SK-N-SH (cell line): ENCODE results near the gene PLAGL1. TPM values are rescaled to one million over a fixed set of nuclear protein-coding genes. Genes with fewer than 3 reads are reported as not detected.

Experiments
- CTCF ChIA-PET: fragments of 300-600, 350-600 bp; formaldehyde crosslinking; extraction: SDS; loops from one replicate; lab custom pipeline; 2021; lab: Yijun Ruan, JAX
- POLR2A ChIA-PET: fragments of 350-600 bp; sonication (Branson Sonifier 250); formaldehyde crosslinking; extraction: SDS; loops from one replicate; lab custom pipeline; 2020; ENCODE audit warnings: antibody characterized with exemption, inconsistent platforms; lab: Yijun Ruan, JAX
- DNase-seq: peaks from one replicate; pipeline ENCODE4 v3.0.0; 2012
- H2AFZ ChIP-seq: fragments of 200-600 bp; sonication (generic); 2 replicates; pipeline ENCODE4 v1.8.1; 2016; ENCODE audit warnings: antibody characterized with exemption, mild to moderate bottlenecking, low read depth
- H3F3A ChIP-seq: fragments of 200-600 bp; sonication (generic); replicated peaks from 2 replicates; pipeline ENCODE3; 2016; ENCODE audit warnings: antibody characterized with exemption, mild to moderate bottlenecking; ENCODE audit not compliant: insufficient read depth
- H3K27ac ChIP-seq, 2 experiments: fragments of 200-500 bp in 1 of 2; fragments of 200-600 bp in 1 of 2; sonication (Bioruptor generic) in 1 of 2; sonication (generic), shearing (Covaris generic) in 1 of 2; 2 replicates each; pipeline versions ENCODE4 v1.5.1 to v1.6.1; 2014 to 2016; ENCODE audit warnings: low read depth in 2 of 2, inconsistent platforms in 1 of 2, low read length in 1 of 2, mild to moderate bottlenecking in 1 of 2, mixed read lengths in 1 of 2
- H3K27me3 ChIP-seq: fragments of 200-600 bp; sonication (generic), shearing (Covaris generic); 2 replicates; pipeline ENCODE4 v1.6.1; 2016; ENCODE audit warnings: mixed run types; ENCODE audit not compliant: insufficient read depth
- H3K36me3 ChIP-seq, 2 experiments: fragments of 200-500 bp in 1 of 2; fragments of 200-600 bp in 1 of 2; sonication (Bioruptor generic) in 1 of 2; sonication (generic) in 1 of 2; replicated peaks in 1 of 2; 2 replicates each; pipeline versions ENCODE3 to v1.5.1; 2014 to 2016; ENCODE audit warnings: low read length in 1 of 2, mild to moderate bottlenecking in 1 of 2; ENCODE audit not compliant: insufficient read depth in 2 of 2, control insufficient read depth in 1 of 2
- H3K4me1 ChIP-seq, 2 experiments: fragments of 200-500 bp in 1 of 2; fragments of 200-600 bp in 1 of 2; sonication (Bioruptor generic) in 1 of 2; sonication (generic), shearing (Covaris generic) in 1 of 2; 2 replicates each; pipeline versions ENCODE4 v1.5.1 to v1.6.1; 2014 to 2016; ENCODE audit warnings: low read depth in 1 of 2, low read length in 1 of 2, mixed run types in 1 of 2; ENCODE audit not compliant: insufficient read depth in 2 of 2, control insufficient read depth in 1 of 2
- H3K4me2 ChIP-seq: fragments of 200-600 bp; sonication (generic), shearing (Covaris generic); 2 replicates; pipeline ENCODE4 v1.6.1; 2017; ENCODE audit warnings: mixed run types
- H3K4me3 ChIP-seq, 2 experiments: fragments of 200-500 bp in 1 of 2; fragments of 200-600 bp in 1 of 2; sonication (Bioruptor generic) in 1 of 2; sonication (generic), shearing (Covaris generic) in 1 of 2; 2 replicates each; pipeline versions ENCODE4 v1.5.1 to v1.8.1; 2014 to 2016; ENCODE audit warnings: low read depth in 2 of 2, inconsistent platforms in 1 of 2, low read length in 1 of 2, mild to moderate bottlenecking in 1 of 2, mixed read lengths in 1 of 2, moderate library complexity in 1 of 2
- H3K79me2 ChIP-seq: fragments of 200-600 bp; sonication (generic); 2 replicates; pipeline ENCODE4 v1.8.1; 2017; ENCODE audit warnings: mild to moderate bottlenecking; ENCODE audit not compliant: insufficient read depth
- H3K9ac ChIP-seq: fragments of 200-600 bp; sonication (generic); 2 replicates; pipeline ENCODE4 v1.6.1; 2017; ENCODE audit warnings: mixed run types
- H3K9me2 ChIP-seq: fragments of 200-600 bp; sonication (generic); 2 replicates; pipeline ENCODE4 v1.6.1; 2017; ENCODE audit warnings: mixed run types
- H3K9me3 ChIP-seq: fragments of 200-600 bp; sonication (generic); 2 replicates; pipeline ENCODE4 v1.6.1; 2017; ENCODE audit warnings: mixed run types, mild to moderate bottlenecking, moderate library complexity
- H4K20me1 ChIP-seq: fragments of 200-600 bp; sonication (generic); 2 replicates; pipeline ENCODE4 v1.6.1; 2017; ENCODE audit warnings: mild to moderate bottlenecking, mixed run types; ENCODE audit not compliant: insufficient read depth
- CTCF ChIP-seq: fragments of 200-600 bp; sonication (generic); IDR thresholded peaks from 2 replicates; pipeline ENCODE4 v1.6.1; 2017; ENCODE audit warnings: antibody characterized with exemption, mild to moderate bottlenecking, moderate library complexity
- FOSL2 ChIP-seq: IDR thresholded peaks from 2 replicates; pipeline ENCODE4 v1.4.0; 2012; ENCODE audit warnings: low read depth, mild to moderate bottlenecking, moderate library complexity, borderline replicate concordance
- FOXJ3 ChIP-seq: sonication (generic); formaldehyde crosslinking; IDR thresholded peaks from 2 replicates; pipeline ENCODE4 v1.5.1; 2020; ENCODE audit warnings: mild to moderate bottlenecking, missing genetic modification reagents
- FOXM1 ChIP-seq: IDR thresholded peaks from 2 replicates; pipeline ENCODE4 v1.4.0; 2012; ENCODE audit warnings: low read depth, mild to moderate bottlenecking
- GABPA ChIP-seq: IDR thresholded peaks from 2 replicates; pipeline ENCODE4 v1.4.0; 2012; ENCODE audit warnings: low read depth, mild to moderate bottlenecking
- GATA2 ChIP-seq: sonication (generic); formaldehyde crosslinking; IDR thresholded peaks from 2 replicates; pipeline ENCODE4 v1.5.0; 2020; ENCODE audit warnings: mild to moderate bottlenecking, missing genetic modification reagents
- MAX ChIP-seq: IDR thresholded peaks from 2 replicates; pipeline ENCODE4 v1.4.0; 2012; ENCODE audit warnings: low read depth
- NFIC ChIP-seq: IDR thresholded peaks from 2 replicates; pipeline ENCODE4 v1.4.0; 2012; ENCODE audit warnings: borderline replicate concordance
- PBX3 ChIP-seq: IDR thresholded peaks from 2 replicates; pipeline ENCODE4; 2012
- RXRA ChIP-seq: IDR thresholded peaks from 2 replicates; pipeline ENCODE4 v1.4.0; 2012; ENCODE audit warnings: low read depth, mild to moderate bottlenecking, borderline replicate concordance
- SIN3A ChIP-seq: IDR thresholded peaks from 2 replicates; pipeline ENCODE4 v1.6.1; 2012; ENCODE audit warnings: low read depth, mild to moderate bottlenecking, low read length, moderate library complexity, borderline replicate concordance
- TCF12 ChIP-seq: IDR thresholded peaks from 2 replicates; pipeline ENCODE4 v1.4.0; 2012
- TEAD4 ChIP-seq: IDR thresholded peaks from 2 replicates; pipeline ENCODE4 v1.4.0; 2012; ENCODE audit warnings: mild to moderate bottlenecking, borderline replicate concordance; ENCODE audit not compliant: insufficient read depth
- USF1 ChIP-seq: IDR thresholded peaks from 2 replicates; pipeline ENCODE4 v1.4.0; 2012; ENCODE audit warnings: low read depth, borderline replicate concordance
- USF2 ChIP-seq: fragments of 150-350 bp; IDR thresholded peaks from 2 replicates; pipeline ENCODE4 v1.6.1; 2017; ENCODE audit warnings: antibody characterized with exemption, low read length, low read depth, borderline replicate concordance
- WGBS: methylation state at CpG from one replicate; pipeline ENCODE4 v1.1.6; 2017; ENCODE audit warnings: low lambda C conversion rate; 5-methylcytosine and 5-hydroxymethylcytosine counted together
- polyA plus RNA-seq, 3 experiments: library from polyadenylated mRNA; depleted of rRNA; stranded (reverse); fragments of >200 nt; gene quantifications; 2 replicates each; pipeline ENCODE4 v1.2.3, GENCODE V29; 2012
- TF ChIP-seq, protein P1 (sequence below): IDR thresholded peaks from 2 replicates; pipeline ENCODE4 v1.4.0; 2012; ENCODE audit warnings: low read depth, borderline replicate concordance
- TF ChIP-seq, protein P2 (sequence below): IDR thresholded peaks from 2 replicates; pipeline ENCODE4 v1.6.1; 2012; ENCODE audit warnings: mild to moderate bottlenecking, low read depth, low read length, moderate library complexity

The PLAGL1 gene
- polyA plus RNA-seq, 1 of the 3 experiments (the other 2 are of a cell fraction) = 25.8 TPM

- Histone ChIP-seq H3K4me2 (no peak overlapping the region), H3K9me2 (no peaks in the 10 kb centered on the region), H3F3A (no peaks in the 10 kb centered on the region), H3K27me3 (no peaks in the 10 kb centered on the region), H3K79me2 (no peaks in the 10 kb centered on the region), H3K27ac (no peak overlapping the region), H3K36me3 (no peaks in the 10 kb centered on the region), H4K20me1 (no peaks in the 10 kb centered on the region), H3K4me1 (no peaks in the 10 kb centered on the region), H3K9me3 (no peaks in the 10 kb centered on the region), H3K9ac (no peak overlapping the region), H3K4me3 (no peak overlapping the region), H2AFZ (no peak overlapping the region)
- POLR2A ChIA-PET = no interaction called here
- CTCF ChIA-PET = interaction anchor here (3.7 kb wide), 1 partner anchor 75 kb away, joined by 36 read pairs; no protein-coding TSS in a partner anchor
- DNase-seq = no peak
- WGBS = 62% methylated on average over 1 of the region's 1 CpG
- TF ChIP-seq USF1 = no peak
- TF ChIP-seq TCF12 = no peak
- no peak for TF ChIP-seq FOXJ3 (CRISPR knock-in tag)
- no peak for TF ChIP-seq NFIC
- TF ChIP-seq, protein P1, sequence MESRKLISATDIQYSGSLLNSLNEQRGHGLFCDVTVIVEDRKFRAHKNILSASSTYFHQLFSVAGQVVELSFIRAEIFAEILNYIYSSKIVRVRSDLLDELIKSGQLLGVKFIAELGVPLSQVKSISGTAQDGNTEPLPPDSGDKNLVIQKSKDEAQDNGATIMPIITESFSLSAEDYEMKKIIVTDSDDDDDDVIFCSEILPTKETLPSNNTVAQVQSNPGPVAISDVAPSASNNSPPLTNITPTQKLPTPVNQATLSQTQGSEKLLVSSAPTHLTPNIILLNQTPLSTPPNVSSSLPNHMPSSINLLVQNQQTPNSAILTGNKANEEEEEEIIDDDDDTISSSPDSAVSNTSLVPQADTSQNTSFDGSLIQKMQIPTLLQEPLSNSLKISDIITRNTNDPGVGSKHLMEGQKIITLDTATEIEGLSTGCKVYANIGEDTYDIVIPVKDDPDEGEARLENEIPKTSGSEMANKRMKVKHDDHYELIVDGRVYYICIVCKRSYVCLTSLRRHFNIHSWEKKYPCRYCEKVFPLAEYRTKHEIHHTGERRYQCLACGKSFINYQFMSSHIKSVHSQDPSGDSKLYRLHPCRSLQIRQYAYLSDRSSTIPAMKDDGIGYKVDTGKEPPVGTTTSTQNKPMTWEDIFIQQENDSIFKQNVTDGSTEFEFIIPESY = no peak
- TF ChIP-seq USF2 = no peak
- no peak for TF ChIP-seq SIN3A
- no peak for TF ChIP-seq FOSL2
- no peak for TF ChIP-seq FOXM1
- TF ChIP-seq, protein P2, sequence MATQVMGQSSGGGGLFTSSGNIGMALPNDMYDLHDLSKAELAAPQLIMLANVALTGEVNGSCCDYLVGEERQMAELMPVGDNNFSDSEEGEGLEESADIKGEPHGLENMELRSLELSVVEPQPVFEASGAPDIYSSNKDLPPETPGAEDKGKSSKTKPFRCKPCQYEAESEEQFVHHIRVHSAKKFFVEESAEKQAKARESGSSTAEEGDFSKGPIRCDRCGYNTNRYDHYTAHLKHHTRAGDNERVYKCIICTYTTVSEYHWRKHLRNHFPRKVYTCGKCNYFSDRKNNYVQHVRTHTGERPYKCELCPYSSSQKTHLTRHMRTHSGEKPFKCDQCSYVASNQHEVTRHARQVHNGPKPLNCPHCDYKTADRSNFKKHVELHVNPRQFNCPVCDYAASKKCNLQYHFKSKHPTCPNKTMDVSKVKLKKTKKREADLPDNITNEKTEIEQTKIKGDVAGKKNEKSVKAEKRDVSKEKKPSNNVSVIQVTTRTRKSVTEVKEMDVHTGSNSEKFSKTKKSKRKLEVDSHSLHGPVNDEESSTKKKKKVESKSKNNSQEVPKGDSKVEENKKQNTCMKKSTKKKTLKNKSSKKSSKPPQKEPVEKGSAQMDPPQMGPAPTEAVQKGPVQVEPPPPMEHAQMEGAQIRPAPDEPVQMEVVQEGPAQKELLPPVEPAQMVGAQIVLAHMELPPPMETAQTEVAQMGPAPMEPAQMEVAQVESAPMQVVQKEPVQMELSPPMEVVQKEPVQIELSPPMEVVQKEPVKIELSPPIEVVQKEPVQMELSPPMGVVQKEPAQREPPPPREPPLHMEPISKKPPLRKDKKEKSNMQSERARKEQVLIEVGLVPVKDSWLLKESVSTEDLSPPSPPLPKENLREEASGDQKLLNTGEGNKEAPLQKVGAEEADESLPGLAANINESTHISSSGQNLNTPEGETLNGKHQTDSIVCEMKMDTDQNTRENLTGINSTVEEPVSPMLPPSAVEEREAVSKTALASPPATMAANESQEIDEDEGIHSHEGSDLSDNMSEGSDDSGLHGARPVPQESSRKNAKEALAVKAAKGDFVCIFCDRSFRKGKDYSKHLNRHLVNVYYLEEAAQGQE = no peak
- TF ChIP-seq GABPA = no peak
- no peak for TF ChIP-seq CTCF
- TF ChIP-seq PBX3 = no peak
- TF ChIP-seq TEAD4 = no peak
- TF ChIP-seq GATA2 = no peak
- no peak for TF ChIP-seq RXRA
- TF ChIP-seq MAX = no peak
Measured at GRCh38 chr6:143937668-143937970, 70.4 kb downstream of the PLAGL1 start.
